ENCODE data around the gene DXO.

The DXO gene

DNA sequence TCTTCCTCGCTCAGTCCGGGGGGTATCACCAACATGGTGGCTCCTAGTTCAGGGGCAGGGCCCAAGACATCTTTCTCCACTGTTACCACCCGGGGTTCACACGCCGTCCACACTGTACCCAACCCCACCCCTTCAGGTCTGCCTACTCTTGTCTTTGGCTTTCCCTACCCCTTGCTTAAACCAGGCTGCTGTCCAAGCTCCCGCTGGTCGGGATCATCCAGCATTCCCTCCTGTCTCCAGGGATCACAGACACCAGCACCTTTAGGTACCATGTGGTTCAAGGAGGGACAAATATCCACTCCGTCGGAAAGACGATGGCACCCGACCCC lies 13.6 kb downstream of the DXO start:
- peak overlapping the region; percentile 100 for H3K4me3 ChIP-seq (replicated peaks; ENCODE audit: low read depth, low read length)
- DNase-seq (ENCODE audit: extremely low read depth, low read depth), result no peak
- TF ChIP-seq CTCF (IDR thresholded peaks at IDR 0.05; ENCODE audit: low read depth, low read length, missing control alignments), result no peak

DNA sequence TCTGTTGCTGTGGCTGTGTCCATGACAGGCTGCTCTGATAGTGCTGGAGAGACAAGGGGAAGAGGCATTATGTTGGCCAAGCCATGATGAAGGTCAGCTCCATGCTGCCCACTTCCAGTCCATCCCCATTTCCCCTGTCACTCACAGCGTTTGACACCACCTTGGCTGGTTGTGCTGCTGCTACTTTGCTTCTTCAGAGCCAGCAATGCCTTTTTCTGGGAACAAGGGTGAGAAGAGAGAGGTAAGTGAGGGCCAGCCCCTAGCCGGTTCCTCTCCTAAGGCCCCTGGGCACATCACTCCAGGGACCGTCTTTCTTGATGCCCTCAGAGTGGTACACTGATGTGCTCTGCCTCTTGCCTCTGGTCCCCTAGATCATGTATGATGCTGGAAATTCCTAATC lies 15.1 kb downstream of the DXO start:
- no peak for TF ChIP-seq CTCF (IDR thresholded peaks at IDR 0.05; ENCODE audit: low read depth, low read length, missing control alignments)
- DNase-seq (ENCODE audit: extremely low read depth, low read depth), result no peak
- H3K4me3 ChIP-seq (replicated peaks; ENCODE audit: low read depth, low read length), result no peak overlapping the region

DNA sequence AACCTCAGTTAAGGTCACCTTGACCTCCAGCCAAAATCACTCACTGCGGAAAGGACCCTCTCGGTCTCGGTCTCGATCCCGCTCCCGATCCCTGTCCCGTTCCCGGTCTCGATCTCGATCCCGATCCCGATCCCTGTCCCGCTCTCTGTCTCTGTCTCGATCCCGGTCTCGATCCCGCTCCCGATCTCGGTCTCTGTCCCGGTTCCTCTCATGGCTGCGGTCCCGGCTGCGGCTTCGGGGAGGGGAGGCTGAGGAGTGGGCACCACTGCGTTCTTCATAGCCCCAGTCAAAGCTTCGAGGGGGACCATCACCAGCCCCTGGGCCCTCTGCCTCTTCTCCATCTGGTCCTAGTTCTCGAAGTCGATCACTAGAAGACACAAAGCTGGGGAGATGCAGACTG lies 17.4 kb downstream of the DXO start:
- no peak for DNase-seq (ENCODE audit: extremely low read depth, low read depth)
- H3K4me3 ChIP-seq (replicated peaks; ENCODE audit: low read depth, low read length), result no peak overlapping the region
- TF ChIP-seq CTCF (IDR thresholded peaks at IDR 0.05; ENCODE audit: low read depth, low read length, missing control alignments), result no peak

GRCh38 chr6:31952890-31953289 lies 19.0 kb downstream of the DXO start:
- no peak overlapping the region for H3K4me3 ChIP-seq (replicated peaks; ENCODE audit: low read depth, low read length)
- TF ChIP-seq CTCF (IDR thresholded peaks at IDR 0.05; ENCODE audit: low read depth, low read length, missing control alignments), result no peak
- DNase-seq (ENCODE audit: extremely low read depth, low read depth), result no peak

DNA sequence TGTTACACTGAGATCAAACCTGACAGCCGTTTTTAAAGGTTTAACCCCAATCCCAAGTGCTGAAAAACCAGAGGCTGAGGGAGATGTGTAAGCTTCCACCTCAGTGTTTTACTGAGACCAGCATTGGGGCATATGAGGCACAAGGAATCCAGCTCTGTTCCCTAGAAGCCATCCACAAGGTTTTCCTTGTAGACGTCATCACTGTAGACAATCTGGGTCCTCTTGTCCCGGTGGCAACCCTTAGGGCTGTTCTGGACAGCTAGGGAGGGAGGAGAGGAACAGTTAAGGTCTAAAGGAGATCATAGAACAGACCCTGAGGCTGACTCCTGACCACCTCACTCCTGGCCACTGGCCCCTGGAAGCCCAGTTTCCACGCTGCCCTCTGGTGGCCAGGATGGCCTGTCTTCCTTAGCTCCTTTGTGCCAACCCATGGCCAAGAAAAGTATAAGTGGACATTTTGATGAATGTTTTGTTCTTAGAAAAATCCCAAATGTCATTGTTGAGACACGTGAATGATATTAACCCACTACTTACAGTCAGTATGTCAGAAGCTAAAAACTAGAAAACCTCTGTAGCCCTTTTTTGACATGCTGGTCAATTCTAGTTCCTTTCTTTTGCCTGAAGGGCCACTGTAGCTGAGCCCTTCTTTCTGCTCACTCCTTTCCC lies 19.7 kb downstream of the DXO start:
- peak; percentile 85 for TF ChIP-seq CTCF (IDR thresholded peaks at IDR 0.05; ENCODE audit: low read depth, low read length, missing control alignments)
- no peak for DNase-seq (ENCODE audit: extremely low read depth, low read depth)
- H3K4me3 ChIP-seq (replicated peaks; ENCODE audit: low read depth, low read length), result no peak overlapping the region

DNA sequence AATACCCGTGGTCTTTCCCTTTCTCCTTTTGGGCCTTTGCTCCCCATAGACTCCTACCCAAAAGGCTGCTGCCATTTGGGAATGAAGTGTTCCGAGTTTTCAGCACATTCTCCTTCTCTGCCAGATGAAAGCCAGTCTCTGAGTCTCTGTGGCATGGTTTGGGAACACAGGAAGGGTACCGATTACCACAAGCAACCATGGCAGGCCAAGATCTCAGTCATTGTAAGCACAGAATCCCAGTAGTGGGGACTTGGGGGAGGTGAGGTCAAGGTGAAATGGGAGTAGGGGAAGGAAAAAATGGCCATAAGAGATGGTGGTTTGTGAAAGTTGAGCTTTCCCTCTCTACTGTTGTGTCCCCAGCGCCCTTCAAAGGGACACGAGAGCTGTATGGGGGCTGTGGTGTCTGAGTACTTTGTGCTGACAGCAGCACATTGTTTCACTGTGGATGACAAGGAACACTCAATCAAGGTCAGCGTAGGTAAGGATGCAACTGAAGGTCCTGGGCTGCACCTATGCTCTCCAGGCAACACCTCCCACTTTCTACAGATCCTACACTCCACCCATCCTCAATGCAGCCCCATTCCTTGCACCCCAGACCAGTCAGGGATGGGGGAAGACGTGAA lies 21.9 kb downstream of the DXO start:
- DNase-seq (ENCODE audit: extremely low read depth, low read depth), result no peak
- TF ChIP-seq CTCF (IDR thresholded peaks at IDR 0.05; ENCODE audit: low read depth, low read length, missing control alignments), result no peak
- no peak overlapping the region for H3K4me3 ChIP-seq (replicated peaks; ENCODE audit: low read depth, low read length)

Measured in HFF-Myc (cell line).